SK-N-SH (cell line): ENCODE measurements around the gene AGRP.

Experiments used
- CTCF ChIP-seq: fragments of 200-600 bp; sonication (generic); IDR thresholded peaks from 2 replicates; pipeline ENCODE4 v1.6.1; 2017; ENCODE audit warnings: antibody characterized with exemption, mild to moderate bottlenecking, moderate library complexity
- ELF1 ChIP-seq: IDR thresholded peaks from 2 replicates; pipeline ENCODE4 v1.4.0; 2012
- EZH2phosphoT487 ChIP-seq: fragments of 200-600 bp; sonication (generic); IDR thresholded peaks from 2 replicates; pipeline ENCODE4 v1.6.1; 2017; ENCODE audit warnings: low read depth, mixed run types, mild to moderate bottlenecking, antibody characterized with exemption, moderate library complexity, borderline replicate concordance
- FOXJ3 ChIP-seq: sonication (generic); formaldehyde crosslinking; IDR thresholded peaks from 2 replicates; pipeline ENCODE4 v1.5.1; 2020; ENCODE audit warnings: mild to moderate bottlenecking, missing genetic modification reagents
- MAX ChIP-seq: IDR thresholded peaks from 2 replicates; pipeline ENCODE4 v1.4.0; 2012; ENCODE audit warnings: low read depth
- POLR2AphosphoS5 ChIP-seq: IDR thresholded peaks from 2 replicates; pipeline ENCODE4 v1.6.1; 2012; ENCODE audit warnings: low read depth, low read length
- RXRA ChIP-seq: IDR thresholded peaks from 2 replicates; pipeline ENCODE4 v1.4.0; 2012; ENCODE audit warnings: low read depth, mild to moderate bottlenecking, borderline replicate concordance
- SMC3 ChIP-seq: IDR thresholded peaks from 2 replicates; pipeline ENCODE4 v1.6.1; 2012; ENCODE audit warnings: low read depth, low read length, improper control_type of control experiment
- TAF1 ChIP-seq: IDR thresholded peaks from 2 replicates; pipeline ENCODE4 v1.6.1; 2012; ENCODE audit warnings: low read depth, mild to moderate bottlenecking, low read length, moderate library complexity, borderline replicate concordance
- USF1 ChIP-seq: IDR thresholded peaks from 2 replicates; pipeline ENCODE4 v1.4.0; 2012; ENCODE audit warnings: low read depth, borderline replicate concordance
- YY1 ChIP-seq: IDR thresholded peaks from 2 replicates; pipeline ENCODE4 v1.4.0; 2012; ENCODE audit warnings: low read depth, mild to moderate bottlenecking

GRCh38 chr16:67451704-67452435 is 31.5 kb downstream of the AGRP start:
- TF ChIP-seq CTCF (no peak), YY1 (no peak), MAX (no peak), TAF1 (no peak), EZH2phosphoT487 (no peak), RXRA (no peak), USF1 (no peak), ELF1 (no peak), POLR2AphosphoS5 (no peak), SMC3 (no peak), FOXJ3 (CRISPR knock-in tag) (no peak)
